ENCODE measurements around the gene IKZF4. TPM values are rescaled to one million over a fixed set of nuclear protein-coding genes. Genes with fewer than 3 reads are reported as not detected.
"Not testable (repeated sequence)": the region's sequence is repeated elsewhere in the genome, so short reads cannot be mapped to it uniquely, and the experiment has no call there.

IKZF4 gene
- total RNA-seq, 5 donors from 2014 or later (not counting 1 experiment from before 2014, with no cell fraction given): 6.1 to 14.9 (median 13.2) TPM

GRCh38 chr12:55996201-55996714 is 24.6 kb upstream of the IKZF4 start:
- Histone ChIP-seq H3K9me3 (no peaks in the 10 kb centered on the region), H3K4me1 (ENCODE audit: control insufficient read depth in 1 of 2, extremely low read depth in 1 of 2, insufficient read depth in 2 of 2, low read length in 2 of 2) (peaks cover 0 to 16% of the 10 kb centered on the region in 2 experiments), H3K27ac (ENCODE audit: low read length) (no peak overlapping the region), H3K4me3 (ENCODE audit: control insufficient read depth in 1 of 2, extremely low read depth in 1 of 2, low read length in 1 of 2) (no peak overlapping the region), H3K27me3 (replicated peaks in 1 of 2; ENCODE audit: control insufficient read depth in 2 of 2, extremely low read depth in 1 of 2, insufficient read depth in 2 of 2, low read length in 1 of 2) (peaks cover 0 to 22% of the 10 kb centered on the region in 2 experiments), H3K36me3 (ENCODE audit: control insufficient read depth in 2 of 2, extremely low read depth in 1 of 2, insufficient read depth in 1 of 2, low read length in 1 of 2) (peaks cover 10 to 31% of the 10 kb centered on the region in 2 donors)
- peak; percentile 69 to 76 (median 74) for ATAC-seq (replicated peaks in 1 of 4)
- Mint-ChIP-seq H3K27ac (peak overlapping the region in 1 of 2 donors; percentile 34), H3K4me3 (peak overlapping the region; percentile 46 to 66 (median 47)), H3K9me3 (no peaks in the 10 kb centered on the region), H3K36me3 (peaks cover 18% of the 10 kb centered on the region), H3K4me1 (peaks cover 21 to 24% (median 22%) of the 10 kb centered on the region in 3 donors), H3K27me3 (peaks cover 0 to 9% of the 10 kb centered on the region in 2 donors)
- ChIA-PET CTCF (interaction anchor here (0.5 to 2.5 kb wide), 33 partner anchors 11 to 492 kb away, joined by 3 to 26 read pairs (median 5); partner anchors contain the start of genes ORMDL2 (in 1 of the 2), PA2G4 (in 1 of the 2), RAB5B (in 1 of the 2) and SARNP (in 1 of the 2)), POLR2A (interaction anchor here (0.5 to 0.7 kb wide), 5 partner anchors 24 to 111 kb away, joined by 3 to 6 read pairs (median 5); no protein-coding TSS in a partner anchor)
- DNase-seq: peak; percentile 32 to 87 (median 56)
- WGBS (ENCODE audit: insufficient coverage): 60% methylated on average over 9 of the region's 14 CpGs

GRCh38 chr12:55996715-55997534 is 23.9 kb upstream of the IKZF4 start, which contains the start of gene SUOX:
Gene SUOX, plus strand, starts transcription at chr12:55997276. Its CDS starts 4,946 bp downstream, at chr12:56002222.
- H3K27ac Mint-ChIP-seq: peak within 1 kb of the TSS; percentile 23 to 34

GRCh38 chr12:55997535-55997859 is 23.3 kb upstream of the IKZF4 start:
- H3K36me3 ChIP-seq (ENCODE audit: control insufficient read depth in 2 of 2, extremely low read depth in 1 of 2, insufficient read depth in 1 of 2, low read length in 1 of 2): peaks cover 6 to 20% of the 10 kb centered on the region in 2 donors
- ChIA-PET POLR2A (no interaction called here), CTCF (interaction anchor here (0.5 to 2.5 kb wide), 9 partner anchors 8 to 85 kb away, joined by 3 to 9 read pairs (median 5); no protein-coding TSS in a partner anchor)
- Mint-ChIP-seq H3K36me3 (peaks cover 7% of the 10 kb centered on the region), H3K9me3 (no peaks in the 10 kb centered on the region), H3K27ac (peak overlapping the region in 1 of 2 donors; percentile 23), H3K27me3 (peaks cover 0 to 9% of the 10 kb centered on the region in 2 donors), H3K4me3 (peak overlapping the region; percentile 46 to 66 (median 56)), H3K4me1 (peaks cover 21 to 24% (median 22%) of the 10 kb centered on the region in 3 donors)
- peak overlapping the region in 1 of 2 donors; percentile 17 for H3K4me3 ChIP-seq (ENCODE audit: control insufficient read depth in 1 of 2, extremely low read depth in 1 of 2, low read length in 1 of 2)
- no peak overlapping the region for H3K27ac ChIP-seq (ENCODE audit: low read length)
- H3K27me3 ChIP-seq (replicated peaks in 1 of 2; ENCODE audit: control insufficient read depth in 2 of 2, extremely low read depth in 1 of 2, insufficient read depth in 2 of 2, low read length in 1 of 2): peaks cover 0 to 22% of the 10 kb centered on the region in 2 experiments
- 26% methylated on average over 4 of the region's 5 CpGs for whole genome bisulfite sequencing (ENCODE audit: insufficient coverage)
- DNase-seq (no peak), ATAC-seq (replicated peaks in 1 of 4) (peak in 3 of 4 experiments; percentile 21 to 52 (median 32))
- H3K4me1 ChIP-seq (ENCODE audit: control insufficient read depth in 1 of 2, extremely low read depth in 1 of 2, insufficient read depth in 2 of 2, low read length in 2 of 2): peaks cover 0 to 16% of the 10 kb centered on the region in 2 experiments
- H3K9me3 ChIP-seq: no peaks in the 10 kb centered on the region

More at GRCh38 chr12:55996715-55997534, 23.9 kb upstream of the IKZF4 start, which contains the start of gene SUOX:
- H3K36me3 Mint-ChIP-seq: peaks cover 12% of the 10 kb centered on the region
- Histone ChIP-seq H3K4me1 (ENCODE audit: control insufficient read depth in 1 of 2, extremely low read depth in 1 of 2, insufficient read depth in 2 of 2, low read length in 2 of 2) (peaks cover 0 to 16% of the 10 kb centered on the region in 2 experiments), H3K36me3 (ENCODE audit: control insufficient read depth in 2 of 2, extremely low read depth in 1 of 2, insufficient read depth in 1 of 2, low read length in 1 of 2) (peaks cover 6 to 25% of the 10 kb centered on the region in 2 donors), H3K9me3 (no peaks in the 10 kb centered on the region), H3K27me3 (replicated peaks in 1 of 2; ENCODE audit: control insufficient read depth in 2 of 2, extremely low read depth in 1 of 2, insufficient read depth in 2 of 2, low read length in 1 of 2) (peaks cover 0 to 22% of the 10 kb centered on the region in 2 experiments), H3K4me3 (ENCODE audit: control insufficient read depth in 1 of 2, extremely low read depth in 1 of 2, low read length in 1 of 2) (peak within 1 kb of the TSS in 1 of 2 donors; percentile 49), H3K27ac (ENCODE audit: low read length) (no peak within 1 kb of the TSS)
- 14% methylated on average over 20 of the region's 27 CpGs for WGBS (ENCODE audit: insufficient coverage)
- ChIA-PET CTCF (interaction anchor here (0.5 to 2.5 kb wide), 19 partner anchors 10 to 381 kb away, joined by 3 to 26 read pairs (median 5); partner anchors contain the start of gene RAB5B (in 1 of the 2)), POLR2A (no interaction called here)
- DNase-seq (peak in 16 of 35 experiments; percentile 7 to 63 (median 26)), ATAC-seq (replicated peaks in 1 of 4) (peak; percentile 25 to 60 (median 36))
- H3K9me3 Mint-ChIP-seq: no peaks in the 10 kb centered on the region
- peak within 1 kb of the TSS; percentile 46 to 66 (median 56) for H3K4me3 Mint-ChIP-seq
- peaks cover 0 to 9% of the 10 kb centered on the region in 2 donors for H3K27me3 Mint-ChIP-seq
- peaks cover 21 to 24% (median 22%) of the 10 kb centered on the region in 3 donors for H3K4me1 Mint-ChIP-seq

DNA sequence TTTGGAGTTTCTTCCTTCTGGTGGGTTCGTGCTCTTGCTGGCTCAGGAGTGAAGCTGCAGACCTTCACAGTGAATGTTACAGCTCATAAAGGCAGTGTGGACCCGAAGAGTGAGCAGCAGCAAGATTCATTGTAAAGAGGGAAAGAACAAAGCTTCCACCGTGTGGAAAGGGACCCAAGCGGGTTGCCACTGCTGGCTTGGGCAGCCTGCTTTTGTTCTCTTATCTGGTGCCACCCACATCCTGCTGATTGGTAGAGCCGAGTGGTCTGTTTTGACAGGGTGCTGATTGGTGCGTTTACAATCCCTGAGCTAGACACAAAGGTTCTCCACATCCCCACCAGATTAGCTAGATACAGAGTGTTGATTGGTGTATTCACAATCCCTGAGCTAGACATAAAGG is 21.3 kb upstream of the IKZF4 start:
- peaks cover 0 to 16% of the 10 kb centered on the region in 2 experiments for H3K4me1 ChIP-seq (ENCODE audit: control insufficient read depth in 1 of 2, extremely low read depth in 1 of 2, insufficient read depth in 2 of 2, low read length in 2 of 2)
- H3K9me3 ChIP-seq; H3K36me3 Mint-ChIP-seq; H3K4me3 Mint-ChIP-seq; DNase-seq; H3K9me3 Mint-ChIP-seq; H3K27me3 Mint-ChIP-seq; POLR2A ChIA-PET; ATAC-seq (replicated peaks in 1 of 4); H3K4me3 ChIP-seq (ENCODE audit: control insufficient read depth in 1 of 2, extremely low read depth in 1 of 2, low read length in 1 of 2); H3K36me3 ChIP-seq (ENCODE audit: control insufficient read depth in 2 of 2, extremely low read depth in 1 of 2, insufficient read depth in 1 of 2, low read length in 1 of 2); H3K27ac ChIP-seq (ENCODE audit: low read length): not testable (repeated sequence)
- H3K27ac Mint-ChIP-seq: peak overlapping the region in 1 of 2 donors; percentile 16
- peaks cover 21 to 24% (median 22%) of the 10 kb centered on the region in 3 donors for H3K4me1 Mint-ChIP-seq
- H3K27me3 ChIP-seq (replicated peaks in 1 of 2; ENCODE audit: control insufficient read depth in 2 of 2, extremely low read depth in 1 of 2, insufficient read depth in 2 of 2, low read length in 1 of 2): peaks cover 0 to 22% of the 10 kb centered on the region in 2 experiments
- CTCF ChIA-PET: interaction anchor here in 1 of 2 donors (0.6 kb wide), 1 partner anchor 46 kb away, joined by 3 read pairs; no protein-coding TSS in a partner anchor
- no CpG with 5 or more reads among the region's 6 CpGs for WGBS (ENCODE audit: insufficient coverage)

DNA sequence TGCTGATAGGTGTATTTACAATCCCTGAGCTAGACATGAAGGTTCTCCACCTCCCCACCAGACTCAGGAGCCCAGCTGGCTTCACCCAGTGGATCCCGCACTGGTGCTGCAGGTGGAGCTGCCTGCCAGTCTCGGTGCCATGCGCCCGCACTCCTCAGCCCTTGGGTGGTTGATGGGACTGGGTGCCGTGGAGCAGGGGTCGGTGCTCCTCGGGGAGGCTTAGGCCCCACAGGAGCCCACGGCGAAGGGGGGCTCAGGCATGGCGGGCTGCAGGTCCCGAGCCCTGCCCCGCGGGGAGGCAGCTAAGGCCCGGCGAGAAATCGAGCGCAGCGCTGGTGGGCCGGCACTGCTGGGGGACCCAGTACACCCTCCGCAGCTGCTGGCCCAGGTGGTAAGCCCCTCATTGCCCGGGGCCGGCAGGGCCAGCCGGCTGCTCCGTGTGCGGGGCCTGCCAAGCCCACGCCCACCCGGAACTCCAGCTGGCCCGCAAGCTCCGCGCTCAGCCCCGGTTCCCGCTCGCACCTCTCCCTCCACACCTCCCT is 20.8 kb upstream of the IKZF4 start:
- ATAC-seq (replicated peaks in 1 of 4); H3K27ac ChIP-seq (ENCODE audit: low read length); H3K9me3 Mint-ChIP-seq; H3K27me3 Mint-ChIP-seq; H3K36me3 Mint-ChIP-seq; DNase-seq; H3K4me3 ChIP-seq (ENCODE audit: control insufficient read depth in 1 of 2, extremely low read depth in 1 of 2, low read length in 1 of 2); H3K9me3 ChIP-seq; H3K27ac Mint-ChIP-seq; H3K4me3 Mint-ChIP-seq; H3K36me3 ChIP-seq (ENCODE audit: control insufficient read depth in 2 of 2, extremely low read depth in 1 of 2, insufficient read depth in 1 of 2, low read length in 1 of 2); POLR2A ChIA-PET: not testable (repeated sequence)
- CTCF ChIA-PET: interaction anchor here in 1 of 2 donors (0.6 kb wide), 1 partner anchor 47 kb away, joined by 3 read pairs; no protein-coding TSS in a partner anchor
- H3K4me1 Mint-ChIP-seq: peaks cover 21 to 24% (median 23%) of the 10 kb centered on the region in 3 donors
- peaks cover 0 to 24% of the 10 kb centered on the region in 2 experiments for H3K27me3 ChIP-seq (replicated peaks in 1 of 2; ENCODE audit: control insufficient read depth in 2 of 2, extremely low read depth in 1 of 2, insufficient read depth in 2 of 2, low read length in 1 of 2)
- peaks cover 0 to 16% of the 10 kb centered on the region in 2 experiments for H3K4me1 ChIP-seq (ENCODE audit: control insufficient read depth in 1 of 2, extremely low read depth in 1 of 2, insufficient read depth in 2 of 2, low read length in 2 of 2)
- WGBS (ENCODE audit: insufficient coverage): 95% methylated on average over 19 of the region's 33 CpGs

Measured in T-cell (primary cell).